HepG2 (cell line): ENCODE measurements around the gene XPO5. TPM values are rescaled to one million over a fixed set of nuclear protein-coding genes. Genes with fewer than 3 reads are reported as not detected.

ENCODE experiments used
- GATAD1 ChIP-seq: IDR thresholded peaks from 2 replicates; pipeline ENCODE4 v1.6.1; 2016; ENCODE audit warnings: missing genetic modification reagents, missing compliant biosample characterization
- KDM3A ChIP-seq: IDR thresholded peaks from 2 replicates; pipeline ENCODE4 v1.6.1; 2018; ENCODE audit warnings: low read depth, missing compliant biosample characterization
- NFRKB ChIP-seq: fragments of 450-650 bp; IDR thresholded peaks from 2 replicates; pipeline ENCODE4 v1.6.1; 2017
- NRL ChIP-seq: sonication (generic); formaldehyde crosslinking; IDR thresholded peaks from 2 replicates; pipeline ENCODE4 v1.5.0; 2020; ENCODE audit warnings: missing genetic modification reagents, mild to moderate bottlenecking, moderate library complexity, borderline replicate concordance
- RFX3 ChIP-seq: IDR thresholded peaks from 2 replicates; pipeline ENCODE4 v1.6.1; 2016; ENCODE audit warnings: missing biosample characterization, missing genetic modification reagents
- SIN3B ChIP-seq: fragments of 150-350 bp; IDR thresholded peaks from 2 replicates; pipeline ENCODE4 v1.6.1; 2014; ENCODE audit warnings: low read length
- ZBTB7A ChIP-seq: sonication (generic); formaldehyde crosslinking; IDR thresholded peaks from 2 replicates; pipeline ENCODE4 v1.8.0; 2022; ENCODE audit warnings: mild to moderate bottlenecking, missing genetic modification reagents
- ZKSCAN5 ChIP-seq: sonication (generic); formaldehyde crosslinking; IDR thresholded peaks from 2 replicates; pipeline ENCODE4 v1.5.1; 2020; ENCODE audit warnings: mild to moderate bottlenecking, missing genetic modification reagents
- ZNF136 ChIP-seq: sonication (generic); formaldehyde crosslinking; IDR thresholded peaks from 2 replicates; pipeline ENCODE4 v1.8.1; 2022; ENCODE audit warnings: low read depth, mild to moderate bottlenecking, moderate library complexity, missing genetic modification reagents
- ZNF160 ChIP-seq: sonication (generic); formaldehyde crosslinking; IDR thresholded peaks from 2 replicates; pipeline ENCODE4 v1.8.0; 2022; ENCODE audit warnings: mild to moderate bottlenecking, inconsistent platforms, missing genetic modification reagents
- ZNF543 ChIP-seq: sonication (generic); formaldehyde crosslinking; IDR thresholded peaks from 2 replicates; pipeline ENCODE4 v1.4.0; 2020; ENCODE audit warnings: mild to moderate bottlenecking, missing genetic modification reagents
- polyA plus RNA-seq, 8 experiments: library from polyadenylated mRNA; depleted of rRNA in 3 of 8; stranded (reverse) in 7 of 8; unstranded in 1 of 8; fragments of >200 nt; fragmentation: Illumina TruSeq in 4 of 8; extraction: Trizol in 4 of 8; gene quantifications; 2 replicates each; pipeline versions ENCODE4 v1.2.1 to v1.2.3, GENCODE V29; 2011 to 2016; ENCODE audit warnings: low read depth in 4 of 8, missing spikeins in 1 of 8, mixed read lengths in 1 of 8; ENCODE audit not compliant: insufficient read depth in 1 of 8
- total RNA-seq, 5 experiments: library from RNA; depleted of rRNA; stranded (reverse); fragments of >200 nt; fragmentation: Illumina TruSeq; extraction: Trizol; gene quantifications; 2 replicates each; pipeline ENCODE4 v1.2.3, GENCODE V29; 2016; ENCODE audit warnings: low read depth in 1 of 5
- TF ChIP-seq, protein P1 (sequence below): sonication (generic); formaldehyde crosslinking; IDR thresholded peaks from 2 replicates; pipeline ENCODE4 v1.4.0; 2020; ENCODE audit warnings: missing genetic modification reagents, borderline replicate concordance
- TF ChIP-seq, protein P2 (sequence below): IDR thresholded peaks from 2 replicates; pipeline ENCODE4 v1.6.1; 2016; ENCODE audit warnings: missing compliant biosample characterization, missing genetic modification reagents, borderline replicate concordance
- TF ChIP-seq, protein P3 (sequence below): sonication (generic); formaldehyde crosslinking; IDR thresholded peaks from 2 replicates; pipeline ENCODE4 v1.4.0; 2020; ENCODE audit warnings: mild to moderate bottlenecking, missing genetic modification reagents
- TF ChIP-seq, protein P4 (sequence below): sonication (generic); formaldehyde crosslinking; IDR thresholded peaks from 2 replicates; pipeline ENCODE4 v1.4.0; 2020; ENCODE audit warnings: missing genetic modification reagents

The XPO5 gene
- total and polyA plus RNA-seq, 2 of the 13 experiments (the other 11 are each of a cell fraction or from before 2014, with no cell fraction given), result 52.2 to 68.0 TPM

DNA sequence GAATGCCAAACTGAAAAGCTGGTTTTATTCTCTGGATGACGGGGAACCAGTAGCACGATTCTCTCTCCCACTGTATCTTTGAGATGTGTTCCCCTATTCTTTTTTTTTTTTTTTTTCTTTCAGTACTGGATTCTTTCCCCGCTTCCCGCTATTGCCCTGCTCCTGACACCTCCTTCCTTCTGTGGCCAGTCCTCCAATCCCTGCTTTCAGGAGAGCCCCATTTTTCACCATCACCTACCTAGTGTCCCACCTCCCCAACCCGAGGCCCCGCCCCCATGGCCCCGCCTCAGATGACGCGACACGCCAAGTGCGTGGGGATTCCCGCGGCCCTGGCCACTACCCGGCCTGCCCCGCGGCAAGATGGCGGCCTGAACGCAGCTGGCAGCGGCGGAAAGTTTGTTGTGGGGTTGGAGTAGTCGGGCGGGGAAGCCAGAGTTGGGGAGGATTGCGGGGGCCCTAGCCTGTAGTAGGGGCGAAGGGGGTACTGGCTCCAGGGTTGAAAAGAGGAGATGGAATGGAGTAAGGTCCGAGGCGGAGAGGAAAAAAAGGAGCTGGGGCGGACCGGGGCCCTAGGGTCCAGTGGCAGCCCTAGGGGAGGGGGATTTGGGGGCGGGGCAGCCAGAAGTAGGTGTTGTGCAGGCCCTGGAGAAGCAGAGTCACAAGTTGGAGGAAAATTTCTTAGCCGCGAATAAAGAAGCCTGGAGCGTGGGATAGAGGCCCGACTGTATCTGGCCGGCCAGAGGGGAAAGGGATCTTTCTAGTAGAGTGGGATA lies 98.4 kb downstream of the XPO5 start, which contains the start of gene TJAP1 (continued):
- TF ChIP-seq NRL (CRISPR knock-in tag) (peak; percentile 83; the same call in 1 of the 2 replicates), ZNF543 (CRISPR knock-in tag) (peak; percentile 69; the same call in 1 of the 2 replicates), RFX3 (CRISPR knock-in tag) (no peak), KDM3A (CRISPR knock-in tag) (0 out of 2 replicates have a peak, but pooled peaks have one; percentile 64), GATAD1 (CRISPR knock-in tag) (peak; percentile 93), ZBTB7A (CRISPR knock-in tag) (peak; percentile 55; the same call in 1 of the 2 replicates), SIN3B (peak; percentile 86), ZKSCAN5 (CRISPR knock-in tag) (0 out of 2 replicates have a peak, but pooled peaks have one; percentile 34), ZNF160 (CRISPR knock-in tag) (0 out of 2 replicates have a peak, but pooled peaks have one; percentile 60), NFRKB (peak; percentile 48; the same call in 1 of the 2 replicates), ZNF136 (CRISPR knock-in tag) (no peak)
- TF ChIP-seq, protein P1, sequence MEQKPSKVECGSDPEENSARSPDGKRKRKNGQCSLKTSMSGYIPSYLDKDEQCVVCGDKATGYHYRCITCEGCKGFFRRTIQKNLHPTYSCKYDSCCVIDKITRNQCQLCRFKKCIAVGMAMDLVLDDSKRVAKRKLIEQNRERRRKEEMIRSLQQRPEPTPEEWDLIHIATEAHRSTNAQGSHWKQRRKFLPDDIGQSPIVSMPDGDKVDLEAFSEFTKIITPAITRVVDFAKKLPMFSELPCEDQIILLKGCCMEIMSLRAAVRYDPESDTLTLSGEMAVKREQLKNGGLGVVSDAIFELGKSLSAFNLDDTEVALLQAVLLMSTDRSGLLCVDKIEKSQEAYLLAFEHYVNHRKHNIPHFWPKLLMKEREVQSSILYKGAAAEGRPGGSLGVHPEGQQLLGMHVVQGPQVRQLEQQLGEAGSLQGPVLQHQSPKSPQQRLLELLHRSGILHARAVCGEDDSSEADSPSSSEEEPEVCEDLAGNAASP (CRISPR knock-in tag), result 0 out of 2 replicates have a peak, but pooled peaks have one; percentile 39
- TF ChIP-seq, protein P2, sequence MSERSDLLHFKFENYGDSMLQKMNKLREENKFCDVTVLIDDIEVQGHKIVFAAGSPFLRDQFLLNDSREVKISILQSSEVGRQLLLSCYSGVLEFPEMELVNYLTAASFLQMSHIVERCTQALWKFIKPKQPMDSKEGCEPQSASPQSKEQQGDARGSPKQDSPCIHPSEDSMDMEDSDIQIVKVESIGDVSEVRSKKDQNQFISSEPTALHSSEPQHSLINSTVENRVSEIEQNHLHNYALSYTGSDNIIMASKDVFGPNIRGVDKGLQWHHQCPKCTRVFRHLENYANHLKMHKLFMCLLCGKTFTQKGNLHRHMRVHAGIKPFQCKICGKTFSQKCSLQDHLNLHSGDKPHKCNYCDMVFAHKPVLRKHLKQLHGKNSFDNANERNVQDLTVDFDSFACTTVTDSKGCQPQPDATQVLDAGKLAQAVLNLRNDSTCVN (CRISPR knock-in tag), result peak; percentile 59; the same call in 1 of the 2 replicates
- TF ChIP-seq, protein P3, sequence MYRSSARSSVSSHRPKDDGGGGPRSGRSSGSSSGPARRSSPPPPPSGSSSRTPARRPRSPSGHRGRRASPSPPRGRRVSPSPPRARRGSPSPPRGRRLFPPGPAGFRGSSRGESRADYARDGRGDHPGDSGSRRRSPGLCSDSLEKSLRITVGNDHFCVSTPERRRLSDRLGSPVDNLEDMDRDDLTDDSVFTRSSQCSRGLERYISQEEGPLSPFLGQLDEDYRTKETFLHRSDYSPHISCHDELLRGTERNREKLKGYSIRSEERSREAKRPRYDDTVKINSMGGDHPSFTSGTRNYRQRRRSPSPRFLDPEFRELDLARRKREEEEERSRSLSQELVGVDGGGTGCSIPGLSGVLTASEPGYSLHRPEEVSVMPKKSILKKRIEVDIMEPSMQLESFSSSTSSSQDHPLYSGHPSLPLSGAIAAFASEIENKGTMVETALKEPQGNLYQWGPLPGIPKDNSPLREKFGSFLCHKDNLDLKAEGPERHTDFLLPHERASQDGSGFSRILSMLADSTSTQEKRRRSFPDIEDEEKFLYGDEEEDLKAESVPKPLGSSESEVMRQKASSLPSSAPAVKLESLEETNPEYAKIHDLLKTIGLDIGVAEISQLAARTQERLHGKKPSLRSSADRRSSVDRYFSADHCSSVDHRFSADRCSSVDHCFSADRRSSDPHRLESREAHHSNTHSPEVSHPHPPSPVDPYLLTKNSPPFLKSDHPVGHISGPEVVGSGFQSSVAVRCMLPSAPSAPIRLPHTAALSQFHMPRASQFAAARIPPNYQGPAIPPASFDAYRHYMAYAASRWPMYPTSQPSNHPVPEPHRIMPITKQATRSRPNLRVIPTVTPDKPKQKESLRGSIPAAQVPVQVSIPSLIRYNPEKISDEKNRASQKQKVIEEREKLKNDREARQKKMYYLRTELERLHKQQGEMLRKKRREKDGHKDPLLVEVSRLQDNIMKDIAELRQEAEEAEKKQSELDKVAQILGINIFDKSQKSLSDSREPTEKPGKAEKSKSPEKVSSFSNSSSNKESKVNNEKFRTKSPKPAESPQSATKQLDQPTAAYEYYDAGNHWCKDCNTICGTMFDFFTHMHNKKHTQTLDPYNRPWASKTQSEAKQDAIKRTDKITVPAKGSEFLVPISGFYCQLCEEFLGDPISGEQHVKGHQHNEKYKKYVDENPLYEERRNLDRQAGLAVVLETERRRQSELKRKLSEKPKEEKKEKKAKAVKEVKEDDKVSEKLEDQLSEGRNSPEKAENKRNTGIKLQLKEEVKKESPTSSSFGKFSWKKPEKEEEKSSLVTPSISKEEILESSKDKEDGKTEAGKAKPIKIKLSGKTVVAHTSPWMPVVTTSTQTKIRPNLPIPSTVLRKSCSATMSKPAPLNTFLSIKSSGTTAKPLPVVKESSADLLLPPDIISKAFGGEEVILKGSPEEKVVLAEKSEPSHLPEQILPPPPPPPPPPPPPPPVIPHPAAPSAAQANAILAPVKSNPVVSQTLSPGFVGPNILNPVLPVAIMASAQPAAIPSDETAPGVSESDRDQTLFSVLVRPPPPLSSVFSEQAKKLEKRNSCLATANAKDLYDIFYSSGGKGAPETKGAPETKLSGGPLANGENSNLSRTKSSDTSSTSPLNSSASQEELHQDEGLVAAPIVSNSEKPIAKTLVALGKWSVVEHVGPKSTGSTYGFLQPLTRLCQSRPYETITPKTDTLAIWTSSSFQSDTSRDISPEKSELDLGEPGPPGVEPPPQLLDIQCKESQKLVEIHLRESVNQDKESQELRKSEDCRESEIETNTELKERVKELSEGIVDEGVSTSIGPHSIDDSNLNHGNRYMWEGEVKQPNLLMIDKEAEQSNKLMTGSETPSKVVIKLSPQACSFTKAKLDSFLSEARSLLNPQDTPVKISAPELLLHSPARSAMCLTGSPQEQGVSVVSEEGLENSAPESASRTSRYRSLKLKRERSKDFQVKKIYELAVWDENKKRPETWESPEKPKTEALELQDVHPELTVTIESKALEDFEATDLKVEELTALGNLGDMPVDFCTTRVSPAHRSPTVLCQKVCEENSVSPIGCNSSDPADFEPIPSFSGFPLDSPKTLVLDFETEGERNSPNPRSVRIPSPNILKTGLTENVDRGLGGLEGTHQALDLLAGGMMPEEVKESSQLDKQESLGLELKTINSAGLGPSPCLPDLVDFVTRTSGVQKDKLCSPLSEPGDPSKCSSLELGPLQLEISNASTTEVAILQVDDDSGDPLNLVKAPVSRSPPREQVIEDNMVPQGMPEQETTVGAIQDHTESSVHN, result no peak
- TF ChIP-seq, protein P4, sequence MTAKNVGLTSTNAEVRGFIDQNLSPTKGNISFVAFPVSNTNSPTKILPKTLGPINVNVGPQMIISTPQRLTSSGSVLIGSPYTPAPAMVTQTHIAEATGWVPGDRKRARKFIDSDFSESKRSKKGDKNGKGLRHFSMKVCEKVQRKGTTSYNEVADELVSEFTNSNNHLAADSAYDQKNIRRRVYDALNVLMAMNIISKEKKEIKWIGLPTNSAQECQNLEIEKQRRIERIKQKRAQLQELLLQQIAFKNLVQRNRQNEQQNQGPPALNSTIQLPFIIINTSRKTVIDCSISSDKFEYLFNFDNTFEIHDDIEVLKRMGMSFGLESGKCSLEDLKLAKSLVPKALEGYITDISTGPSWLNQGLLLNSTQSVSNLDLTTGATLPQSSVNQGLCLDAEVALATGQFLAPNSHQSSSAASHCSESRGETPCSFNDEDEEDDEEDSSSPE (CRISPR knock-in tag), result peak; percentile 88
